GM12891 (cell line): ENCODE results near the gene FBN2.

Source experiments
- PAX5 ChIP-seq: IDR thresholded peaks from 2 replicates; pipeline ENCODE4 v1.6.1; 2011; ENCODE audit warnings: low read length, moderate library complexity, mild to moderate bottlenecking; ENCODE audit not compliant: insufficient read depth, severe bottlenecking
- POLR2A ChIP-seq: IDR thresholded peaks from 2 replicates; pipeline ENCODE4 v1.6.1; 2011; ENCODE audit warnings: low read depth, low read length, control low read depth
- POLR2AphosphoS5 ChIP-seq: IDR thresholded peaks from 2 replicates; pipeline ENCODE4 v1.6.1; 2011; ENCODE audit warnings: low read depth, low read length, control low read depth
- POU2F2 ChIP-seq: IDR thresholded peaks from 2 replicates; pipeline ENCODE4 v1.6.1; 2011; ENCODE audit warnings: low read depth, mild to moderate bottlenecking, control low read depth, low read length, moderate library complexity
- SPI1 ChIP-seq: IDR thresholded peaks from 2 replicates; pipeline ENCODE4 v1.6.1; 2011; ENCODE audit warnings: low read depth, low read length, control low read depth
- TAF1 ChIP-seq: IDR thresholded peaks from 2 replicates; pipeline ENCODE4 v1.6.1; 2011; ENCODE audit warnings: low read depth, low read length, control low read depth

- TF ChIP-seq POLR2A (no peak), POLR2AphosphoS5 (no peak), TAF1 (no peak), PAX5 (no peak), SPI1 (no peak), POU2F2 (no peak)
These were observed 49.2 kb upstream of the FBN2 start for GRCh38 chr5:128587275-128587674.
